Umbilical cord (tissue), 2 donors: ENCODE results near the gene NCS1. TPM values are rescaled to one million over a fixed set of nuclear protein-coding genes. Genes with fewer than 3 reads are reported as not detected.

ENCODE experiments used
- DNase-seq: peaks from one replicate; pipeline ENCODE4 v3.0.0-alpha.2; 2015; ENCODE audit warnings: low spot score
- total RNA-seq: library from RNA; depleted of rRNA; stranded (reverse); fragments of >200 nt; gene quantifications from one replicate; pipeline ENCODE4 v1.2.3, GENCODE V29; 2014; ENCODE audit warnings: low replicate concordance; ENCODE audit not compliant: insufficient read depth

NCS1 gene
- total RNA-seq, result 49.6 TPM

- peak; percentile 78 for DNase-seq
These were observed at the start of gene NCS1 for GRCh38 chr9:130172161-130172857. Gene NCS1 (plus strand): TSS chr9:130172404. CDS start chr9:130172664, 260 bp downstream.

GRCh38 chr9:130122456-130122855 lies 49.7 kb upstream of the NCS1 start:
- DNase-seq, result no peak

- DNase-seq, result no peak
These were observed 47.9 kb upstream of the NCS1 start for GRCh38 chr9:130124085-130124860.

- DNase-seq, result no peak
These were observed 45.3 kb upstream of the NCS1 start for GRCh38 chr9:130126721-130127433.

- no peak for DNase-seq
These were observed 44.0 kb upstream of the NCS1 start for GRCh38 chr9:130128251-130128650.

GRCh38 chr9:130128733-130129431 lies 43.3 kb upstream of the NCS1 start:
- peak; percentile 93 for DNase-seq

GRCh38 chr9:130129432-130130061 lies 42.7 kb upstream of the NCS1 start:
- DNase-seq, result no peak

- no peak for DNase-seq
These were observed 39.5 kb upstream of the NCS1 start for GRCh38 chr9:130132746-130133145.

- no peak for DNase-seq
These were observed 35.0 kb upstream of the NCS1 start for GRCh38 chr9:130137081-130137640.

GRCh38 chr9:130137641-130138081 lies 34.5 kb upstream of the NCS1 start:
- no peak for DNase-seq

- DNase-seq, result peak; percentile 95
These were observed 34.0 kb upstream of the NCS1 start for GRCh38 chr9:130138171-130138653.

- DNase-seq, result peak; percentile 97
These were observed 33.4 kb upstream of the NCS1 start for GRCh38 chr9:130138791-130139190.

- peak; percentile 39 for DNase-seq
These were observed 33.0 kb upstream of the NCS1 start for GRCh38 chr9:130139251-130139650.

GRCh38 chr9:130140706-130141105 lies 31.5 kb upstream of the NCS1 start:
- DNase-seq, result peak; percentile 42

- no peak for DNase-seq
These were observed 30.1 kb upstream of the NCS1 start for GRCh38 chr9:130142056-130142455.

GRCh38 chr9:130142641-130143040 lies 29.6 kb upstream of the NCS1 start:
- DNase-seq, result peak; percentile 53

- DNase-seq, result no peak
These were observed 28.8 kb upstream of the NCS1 start for GRCh38 chr9:130143279-130143893.

- DNase-seq, result peak; percentile 38
These were observed 28.2 kb upstream of the NCS1 start for GRCh38 chr9:130143958-130144366.

- no peak for DNase-seq
These were observed 27.5 kb upstream of the NCS1 start for GRCh38 chr9:130144703-130145102.

GRCh38 chr9:130145658-130146057 lies 26.5 kb upstream of the NCS1 start:
- DNase-seq, result no peak
